Stimulated activated naive CD8-positive, alpha-beta T cell treated with anti-CD3 and anti-CD28 coated beads, Interleukin-15, Interleukin-2, amounts not matched to agents 100 ng/mL and 50 ng/mL, for 24 hours (primary cell): Measurements from ENCODE around the gene CDC42BPG.

Source experiments
- H3K27ac Mint-ChIP-seq: one replicate; pipeline ENCODE4 v1.8.0; 2021; ENCODE audit warnings: mild to moderate bottlenecking, mixed read lengths
- H3K27me3 Mint-ChIP-seq: one replicate; pipeline ENCODE4 v1.8.0; 2021; ENCODE audit warnings: mixed read lengths
- H3K36me3 Mint-ChIP-seq: one replicate; pipeline ENCODE4 v1.8.0; 2021; ENCODE audit warnings: low read depth, mixed read lengths
- H3K4me1 Mint-ChIP-seq: one replicate; pipeline ENCODE4 v1.8.0; 2021; ENCODE audit warnings: low read depth, mixed read lengths
- H3K4me3 Mint-ChIP-seq: one replicate; pipeline ENCODE4 v1.8.0; 2021; ENCODE audit warnings: mild to moderate bottlenecking, mixed read lengths
- H3K9me3 Mint-ChIP-seq: one replicate; pipeline ENCODE4 v1.8.0; 2021; ENCODE audit warnings: mixed read lengths

The CDC42BPG gene

DNA sequence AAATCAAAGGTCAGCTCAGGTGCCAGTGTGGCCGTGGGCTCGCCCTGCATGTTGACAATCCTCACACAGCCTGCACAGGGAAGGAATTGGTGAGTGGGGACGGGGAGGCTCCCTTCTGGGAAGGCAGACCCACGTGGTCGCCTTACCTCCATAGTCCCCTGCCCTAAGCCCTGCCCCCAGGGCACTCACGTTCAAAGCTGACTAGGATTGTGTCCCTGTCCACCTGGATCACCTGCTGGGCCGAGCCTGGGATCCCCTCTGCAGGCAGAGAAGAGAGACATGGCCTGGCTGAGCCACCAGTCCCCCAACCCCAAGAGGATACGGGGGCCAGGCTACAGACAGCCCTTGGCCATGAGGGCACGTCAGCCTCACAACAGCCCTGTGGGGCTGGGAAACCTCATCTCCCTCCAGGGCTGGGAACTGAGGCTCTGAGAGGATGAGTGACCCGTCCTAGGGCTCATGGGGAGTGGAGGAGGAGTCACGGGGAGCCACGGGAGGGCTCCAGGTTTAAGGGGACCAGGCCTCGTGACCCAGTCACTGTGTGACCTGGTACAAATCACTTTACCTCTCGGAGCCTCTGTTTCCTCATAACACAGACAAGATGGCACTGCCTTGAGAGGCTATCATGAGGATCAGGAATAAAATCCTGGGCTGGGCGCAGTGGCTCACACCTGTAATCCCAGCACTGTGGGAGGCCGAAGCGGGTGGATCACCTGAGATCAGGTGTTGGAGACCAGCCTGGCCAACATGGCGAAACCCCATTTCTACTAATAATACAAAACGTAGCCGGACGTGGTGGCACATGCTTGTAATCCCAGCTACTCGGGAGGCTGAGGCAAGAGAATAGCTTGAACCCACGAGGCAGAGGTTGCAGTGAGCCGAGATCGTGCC lies 54.0 kb downstream of the CDC42BPG start:
- Mint-ChIP-seq H3K27ac (no peak overlapping the region), H3K27me3 (no peaks in the 10 kb centered on the region), H3K4me3 (no peak overlapping the region), H3K36me3 (peaks cover 16% of the 10 kb centered on the region), H3K4me1 (peaks cover 18% of the 10 kb centered on the region), H3K9me3 (no peaks in the 10 kb centered on the region)

- Mint-ChIP-seq H3K4me1 (peaks cover 16% of the 10 kb centered on the region), H3K36me3 (peaks cover 12% of the 10 kb centered on the region), H3K27me3 (no peaks in the 10 kb centered on the region), H3K9me3 (no peaks in the 10 kb centered on the region), H3K4me3 (no peak overlapping the region), H3K27ac (no peak overlapping the region)
Observed at GRCh38 chr11:64789331-64790204, 54.9 kb downstream of the CDC42BPG start.

- H3K4me3 Mint-ChIP-seq = no peak overlapping the region
- no peak overlapping the region for H3K27ac Mint-ChIP-seq
- H3K9me3 Mint-ChIP-seq = no peaks in the 10 kb centered on the region
- H3K4me1 Mint-ChIP-seq = peaks cover 7% of the 10 kb centered on the region
- H3K36me3 Mint-ChIP-seq = peaks cover 10% of the 10 kb centered on the region
- no peaks in the 10 kb centered on the region for H3K27me3 Mint-ChIP-seq
Observed at GRCh38 chr11:64788321-64789215, 55.9 kb downstream of the CDC42BPG start.

- Mint-ChIP-seq H3K36me3 (peaks cover 10% of the 10 kb centered on the region), H3K27me3 (no peaks in the 10 kb centered on the region), H3K4me3 (no peak overlapping the region), H3K27ac (no peak overlapping the region), H3K9me3 (no peaks in the 10 kb centered on the region), H3K4me1 (peaks cover 6% of the 10 kb centered on the region)
Observed at GRCh38 chr11:64787526-64788320, 56.7 kb downstream of the CDC42BPG start.

DNA sequence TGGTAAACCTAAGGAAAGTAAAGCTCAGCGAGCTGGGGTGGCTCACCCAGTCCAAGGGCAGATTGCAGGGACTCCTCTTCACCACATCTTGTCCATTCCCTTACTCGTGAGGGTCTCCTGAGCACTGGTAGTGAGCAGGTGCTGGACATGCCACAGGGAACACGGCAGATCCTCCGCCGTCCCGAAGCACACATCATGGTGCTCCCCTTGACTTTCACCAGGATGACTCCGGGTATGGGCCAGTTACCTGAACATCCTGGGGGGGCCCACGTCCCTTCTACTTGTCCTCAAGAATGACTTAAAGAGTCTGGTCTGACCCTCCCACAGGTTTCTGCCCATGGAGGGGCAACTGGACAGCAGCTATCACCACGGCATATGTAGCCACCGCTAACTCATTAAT lies 58.1 kb downstream of the CDC42BPG start:
- no peak overlapping the region for H3K4me3 Mint-ChIP-seq
- peaks cover 15% of the 10 kb centered on the region for H3K36me3 Mint-ChIP-seq
- no peaks in the 10 kb centered on the region for H3K27me3 Mint-ChIP-seq
- no peaks in the 10 kb centered on the region for H3K9me3 Mint-ChIP-seq
- H3K4me1 Mint-ChIP-seq = peaks cover 6% of the 10 kb centered on the region
- H3K27ac Mint-ChIP-seq = no peak overlapping the region

GRCh38 chr11:64784813-64785581 lies 59.5 kb downstream of the CDC42BPG start:
- Mint-ChIP-seq H3K9me3 (no peaks in the 10 kb centered on the region), H3K27ac (no peak overlapping the region), H3K4me3 (no peak overlapping the region), H3K4me1 (peaks cover 14% of the 10 kb centered on the region), H3K36me3 (peaks cover 16% of the 10 kb centered on the region), H3K27me3 (no peaks in the 10 kb centered on the region)

DNA sequence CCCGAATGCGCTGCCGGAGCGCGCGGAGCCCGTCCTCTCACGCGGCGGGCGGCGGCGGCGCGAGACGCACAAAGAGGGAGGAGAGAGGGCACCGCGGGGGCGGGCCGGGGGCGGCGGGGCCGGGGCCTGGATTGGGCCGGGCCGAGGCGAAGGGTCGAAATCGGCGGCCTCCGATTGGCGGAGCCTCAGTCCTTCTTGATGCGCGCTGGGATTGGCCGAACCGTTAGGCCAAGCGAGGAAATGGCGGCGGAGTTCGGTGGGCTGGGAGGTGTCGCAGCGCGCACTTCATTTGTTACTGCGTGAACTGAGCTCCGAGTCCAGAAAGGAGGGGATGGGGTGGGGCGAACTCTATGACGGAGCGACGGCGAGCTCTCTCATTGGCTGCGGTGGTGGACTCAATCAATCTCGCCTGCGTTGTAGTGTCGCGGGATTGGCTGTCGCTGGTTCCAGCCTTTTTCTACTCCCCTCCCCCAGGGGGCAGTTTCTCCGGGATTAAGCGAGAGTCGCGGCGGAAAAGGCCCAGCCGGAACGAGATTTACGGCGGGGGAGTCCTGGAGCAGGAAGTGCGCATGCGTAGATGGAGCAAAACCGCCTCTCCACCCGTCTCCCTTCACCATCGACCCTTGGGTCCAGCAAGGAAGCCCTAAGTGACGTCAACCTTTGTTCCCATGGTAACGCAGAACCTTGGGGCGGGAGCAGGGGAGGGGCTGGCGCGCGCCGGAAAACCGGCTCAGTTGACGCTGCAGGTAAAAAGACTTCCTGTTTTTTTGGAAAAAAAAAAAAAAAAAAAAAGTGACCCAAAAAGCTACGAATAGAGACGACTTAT lies 65.8 kb downstream of the CDC42BPG start, which contains the start of gene SF1:
TSS of gene SF1 (minus strand) at position 70 of the 826 bp plus-strand sequence. CDS start 150 bp downstream, outside the sequence.
- Mint-ChIP-seq H3K4me1 (peaks cover 57% of the 10 kb centered on the region), H3K27ac (peak within 1 kb of the TSS; percentile 99), H3K36me3 (peaks cover 57% of the 10 kb centered on the region), H3K27me3 (no peaks in the 10 kb centered on the region), H3K9me3 (no peaks in the 10 kb centered on the region), H3K4me3 (peak within 1 kb of the TSS; percentile 95)

GRCh38 chr11:64778223-64778472 lies 66.3 kb downstream of the CDC42BPG start:
- H3K27me3 Mint-ChIP-seq = no peaks in the 10 kb centered on the region
- H3K9me3 Mint-ChIP-seq = no peaks in the 10 kb centered on the region
- H3K27ac Mint-ChIP-seq = peak overlapping the region; percentile 99
- peaks cover 63% of the 10 kb centered on the region for H3K4me1 Mint-ChIP-seq
- peak overlapping the region; percentile 89 for H3K4me3 Mint-ChIP-seq
- peaks cover 62% of the 10 kb centered on the region for H3K36me3 Mint-ChIP-seq

DNA sequence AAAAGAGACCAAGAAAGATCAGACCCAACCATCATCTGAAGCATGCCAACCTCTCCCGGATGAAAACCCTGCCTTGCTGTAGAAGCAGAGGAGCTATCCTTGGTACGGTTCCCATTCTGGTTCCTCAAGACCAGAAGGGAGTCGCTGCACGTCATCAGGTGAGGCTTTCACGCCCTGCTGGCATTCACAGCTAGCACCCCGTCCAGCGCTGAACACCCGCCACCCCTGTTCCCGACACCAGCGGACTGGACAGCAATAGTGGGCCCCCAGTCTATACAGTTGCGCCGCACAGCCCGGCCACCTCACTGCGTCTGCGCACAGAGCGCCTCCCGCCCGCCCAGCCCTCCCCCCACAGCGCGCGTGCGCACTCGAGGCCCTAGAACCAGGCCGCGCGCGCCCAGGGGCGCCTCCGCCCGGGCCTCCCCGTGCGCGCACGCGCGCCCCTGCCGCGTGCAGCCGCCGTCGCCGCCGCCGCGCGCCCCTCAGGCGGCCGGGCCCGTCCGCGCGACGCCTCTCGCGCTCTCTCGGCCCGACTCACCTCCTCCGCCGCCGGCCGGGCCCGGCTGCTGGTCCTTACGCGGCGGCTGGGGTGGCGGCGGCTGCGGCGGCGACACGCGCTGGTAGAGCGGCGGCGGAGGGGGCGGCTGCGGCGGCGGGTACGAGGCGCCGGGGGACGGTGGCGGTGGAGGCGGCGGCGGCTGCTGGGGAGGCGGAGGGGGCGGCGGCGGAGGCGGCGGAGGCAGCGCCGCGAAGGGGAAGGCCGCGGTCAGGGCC lies 66.8 kb downstream of the CDC42BPG start:
- Mint-ChIP-seq H3K4me3 (peak overlapping the region; percentile 95), H3K36me3 (peaks cover 67% of the 10 kb centered on the region), H3K4me1 (peaks cover 68% of the 10 kb centered on the region), H3K27ac (peak overlapping the region; percentile 93), H3K27me3 (no peaks in the 10 kb centered on the region), H3K9me3 (no peaks in the 10 kb centered on the region)

- no peaks in the 10 kb centered on the region for H3K9me3 Mint-ChIP-seq
- peaks cover 71% of the 10 kb centered on the region for H3K36me3 Mint-ChIP-seq
- H3K4me1 Mint-ChIP-seq = peaks cover 76% of the 10 kb centered on the region
- peak overlapping the region; percentile 95 for H3K4me3 Mint-ChIP-seq
- H3K27me3 Mint-ChIP-seq = no peaks in the 10 kb centered on the region
- peak overlapping the region; percentile 93 for H3K27ac Mint-ChIP-seq
Observed at GRCh38 chr11:64776875-64777274, 67.6 kb downstream of the CDC42BPG start.

- Mint-ChIP-seq H3K27ac (peak overlapping the region; percentile 93), H3K4me1 (peaks cover 80% of the 10 kb centered on the region), H3K9me3 (no peaks in the 10 kb centered on the region), H3K36me3 (peaks cover 75% of the 10 kb centered on the region), H3K27me3 (no peaks in the 10 kb centered on the region), H3K4me3 (peak overlapping the region; percentile 95)
Observed at GRCh38 chr11:64776425-64776824, 68.0 kb downstream of the CDC42BPG start.

DNA sequence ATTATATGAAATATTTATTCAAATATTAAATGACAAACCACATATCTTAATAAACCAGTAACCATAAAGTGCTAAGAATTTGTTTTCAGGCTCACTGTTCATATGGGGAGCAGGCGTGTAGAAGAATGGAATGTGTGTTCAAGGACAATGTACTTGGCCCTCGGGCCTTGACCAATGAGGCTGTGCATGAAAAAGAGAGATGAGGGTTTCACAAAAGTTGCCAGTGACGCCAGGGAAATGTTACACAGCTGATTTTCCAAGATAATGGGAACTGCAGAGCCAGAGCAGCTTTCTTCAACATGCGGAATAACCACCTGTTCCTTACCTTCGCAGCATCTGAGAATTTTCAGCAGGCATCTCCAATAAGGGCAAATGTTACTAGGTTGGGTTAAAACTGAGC lies 70.3 kb downstream of the CDC42BPG start:
- H3K27me3 Mint-ChIP-seq = no peaks in the 10 kb centered on the region
- H3K4me3 Mint-ChIP-seq = peak overlapping the region; percentile 95
- H3K4me1 Mint-ChIP-seq = peaks cover 84% of the 10 kb centered on the region
- H3K27ac Mint-ChIP-seq = peak overlapping the region; percentile 2
- H3K9me3 Mint-ChIP-seq = no peaks in the 10 kb centered on the region
- peaks cover 86% of the 10 kb centered on the region for H3K36me3 Mint-ChIP-seq
